ENCODE results near the gene PLAC8L1.

Gene PLAC8L1

DNA sequence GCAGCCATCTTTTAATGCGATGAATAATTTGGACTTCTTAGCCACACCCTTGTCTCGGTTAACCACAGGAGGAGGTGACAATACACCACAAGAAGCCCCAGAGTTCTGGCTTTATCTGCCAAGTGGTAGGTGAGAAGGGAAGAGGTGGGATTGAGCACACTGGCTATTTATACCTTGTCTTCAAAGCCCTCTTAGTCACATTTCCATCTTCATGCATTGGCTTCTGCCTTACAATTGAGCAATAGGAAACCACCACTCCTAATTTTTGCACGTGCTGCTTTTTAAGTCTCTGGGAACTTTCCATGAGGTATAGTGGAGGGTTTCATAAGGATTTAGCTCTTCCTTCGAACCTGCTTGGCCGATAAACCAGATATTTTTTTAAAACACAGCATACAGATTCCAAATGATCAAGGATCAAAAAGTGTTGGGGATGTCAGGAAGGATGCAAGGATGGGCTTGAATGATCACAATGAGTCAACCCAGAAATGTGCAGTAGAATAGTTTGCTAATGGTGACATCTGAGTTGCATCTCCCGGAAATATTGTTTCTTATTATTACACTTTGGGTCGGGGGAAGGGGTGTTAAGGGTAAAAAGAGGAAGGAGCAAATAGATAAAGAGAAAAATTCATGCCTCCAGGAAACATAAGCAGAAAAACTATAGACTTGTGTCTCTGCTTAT is 25.5 kb downstream of the PLAC8L1 start:
- no peak overlapping the region for H3K4me3 ChIP-seq (ENCODE audit: low read depth, low read length, poor library complexity, severe bottlenecking)
- TF ChIP-seq EZH2 (IDR thresholded peaks at IDR 0.05; ENCODE audit: borderline replicate concordance, low read length) = no peak
- TF ChIP-seq CTCF (IDR thresholded peaks at IDR 0.05; ENCODE audit: low read length) = no peak
- H3K4me1 ChIP-seq (ENCODE audit: insufficient read depth, low read length, severe bottlenecking) = no peaks in the 10 kb centered on the region
- H4K20me1 ChIP-seq (ENCODE audit: insufficient read depth, low read length) = no peaks in the 10 kb centered on the region
- H3K36me3 ChIP-seq (ENCODE audit: insufficient read depth, low read length) = no peaks in the 10 kb centered on the region
- no peaks in the 10 kb centered on the region for H3K9me2 ChIP-seq (ENCODE audit: low read depth, low read length)
- no peak overlapping the region for H3K9ac ChIP-seq (ENCODE audit: low read length)
- no peak overlapping the region for H2AFZ ChIP-seq (ENCODE audit: low read length)
- H3K27me3 ChIP-seq (ENCODE audit: insufficient read depth, low read length) = no peaks in the 10 kb centered on the region; the same call in 1 of the 2 replicates
- H3K4me2 ChIP-seq (ENCODE audit: low read length) = no peak overlapping the region
- H3K79me2 ChIP-seq (ENCODE audit: insufficient read depth, low read length) = no peaks in the 10 kb centered on the region
- no peaks in the 10 kb centered on the region for H3F3A ChIP-seq (ENCODE audit: insufficient read depth, low read length)
- no peak overlapping the region for H3K27ac ChIP-seq (ENCODE audit: low read depth, low read length, poor library complexity, severe bottlenecking)
- H3K9me3 ChIP-seq (ENCODE audit: low read length) = no peaks in the 10 kb centered on the region

DNA sequence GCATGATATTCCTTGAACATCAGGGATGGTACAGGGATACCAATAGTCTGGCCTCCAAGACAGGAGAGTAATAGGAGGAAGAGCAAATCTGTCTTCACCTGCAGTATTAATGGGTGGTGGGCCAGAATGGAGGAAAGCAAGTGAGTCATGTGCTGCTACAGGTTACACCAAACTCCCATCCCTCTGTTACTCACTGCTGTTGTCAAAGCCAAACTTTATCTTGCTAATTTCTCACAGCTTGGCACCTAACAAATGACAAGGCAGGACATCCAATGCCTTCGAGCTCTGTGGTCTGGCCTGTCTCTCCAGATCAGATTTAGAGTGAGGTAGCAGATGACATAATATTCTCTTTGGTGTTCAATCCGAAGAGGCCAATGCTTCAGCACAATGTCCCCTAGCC is 26.8 kb downstream of the PLAC8L1 start:
- Histone ChIP-seq H3K9ac (ENCODE audit: low read length) (no peak overlapping the region), H3K4me3 (ENCODE audit: low read depth, low read length, poor library complexity, severe bottlenecking) (no peak overlapping the region), H3K27me3 (ENCODE audit: insufficient read depth, low read length) (no peaks in the 10 kb centered on the region; the same call in 1 of the 2 replicates), H3K9me2 (ENCODE audit: low read depth, low read length) (no peaks in the 10 kb centered on the region), H3K4me1 (ENCODE audit: insufficient read depth, low read length, severe bottlenecking) (no peaks in the 10 kb centered on the region), H3F3A (ENCODE audit: insufficient read depth, low read length) (no peaks in the 10 kb centered on the region), H3K36me3 (ENCODE audit: insufficient read depth, low read length) (no peaks in the 10 kb centered on the region), H3K79me2 (ENCODE audit: insufficient read depth, low read length) (no peaks in the 10 kb centered on the region), H3K4me2 (ENCODE audit: low read length) (no peak overlapping the region), H3K27ac (ENCODE audit: low read depth, low read length, poor library complexity, severe bottlenecking) (no peak overlapping the region), H3K9me3 (ENCODE audit: low read length) (no peaks in the 10 kb centered on the region), H4K20me1 (ENCODE audit: insufficient read depth, low read length) (no peaks in the 10 kb centered on the region), H2AFZ (ENCODE audit: low read length) (no peak overlapping the region)
- TF ChIP-seq CTCF (IDR thresholded peaks at IDR 0.05; ENCODE audit: low read length) = no peak

GRCh38 chr5:146076455-146076854 is 28.9 kb downstream of the PLAC8L1 start:
- Histone ChIP-seq H3K9me3 (ENCODE audit: low read length) (no peaks in the 10 kb centered on the region), H3K9me2 (ENCODE audit: low read depth, low read length) (no peaks in the 10 kb centered on the region), H2AFZ (ENCODE audit: low read length) (no peak overlapping the region), H3K4me1 (ENCODE audit: insufficient read depth, low read length, severe bottlenecking) (no peaks in the 10 kb centered on the region), H3K4me3 (ENCODE audit: low read depth, low read length, poor library complexity, severe bottlenecking) (no peak overlapping the region), H3F3A (ENCODE audit: insufficient read depth, low read length) (no peaks in the 10 kb centered on the region), H3K79me2 (ENCODE audit: insufficient read depth, low read length) (no peaks in the 10 kb centered on the region), H3K9ac (ENCODE audit: low read length) (no peak overlapping the region), H3K27ac (ENCODE audit: low read depth, low read length, poor library complexity, severe bottlenecking) (no peak overlapping the region), H3K27me3 (ENCODE audit: insufficient read depth, low read length) (no peaks in the 10 kb centered on the region), H3K36me3 (ENCODE audit: insufficient read depth, low read length) (no peaks in the 10 kb centered on the region), H4K20me1 (ENCODE audit: insufficient read depth, low read length) (no peaks in the 10 kb centered on the region), H3K4me2 (ENCODE audit: low read length) (no peak overlapping the region)
- no peak for TF ChIP-seq EZH2 (IDR thresholded peaks at IDR 0.05; ENCODE audit: borderline replicate concordance, low read length)
- no peak for TF ChIP-seq CTCF (IDR thresholded peaks at IDR 0.05; ENCODE audit: low read length)
